Measurements from ENCODE around the gene ARAP2.

- TF ChIP-seq CTCF (IDR thresholded peaks at IDR 0.05) (no peak), POLR2A (IDR thresholded peaks at IDR 0.05) (no peak)
Measured at GRCh38 chr4:36226430-36227227, 17.7 kb downstream of the ARAP2 start.

All from gastroesophageal sphincter (tissue), 3 donors.